Liver (tissue), 9 donors: ENCODE measurements around the gene CXCL17. TPM values are rescaled to one million over a fixed set of nuclear protein-coding genes. Genes with fewer than 3 reads are reported as not detected.

Experiments
- DNase-seq: peaks from one replicate; pipeline ENCODE4 v3.0.0-alpha.2; 2017; ENCODE audit warnings: low spot score
- H3K27ac ChIP-seq, 2 donors: one replicate each; pipeline ENCODE4 v1.7.0; 2013; ENCODE audit warnings: inconsistent platforms in 2 of 2, low read length in 2 of 2, control low read depth in 1 of 2, low read depth in 1 of 2, mild to moderate bottlenecking in 1 of 2
- H3K27me3 ChIP-seq, 4 donors: one replicate each; pipeline versions ENCODE4 v1.6.1 to v1.7.0; 2013; ENCODE audit warnings: low read length in 3 of 4, inconsistent platforms in 1 of 4, mild to moderate bottlenecking in 1 of 4, moderate library complexity in 1 of 4; ENCODE audit not compliant: control insufficient read depth in 4 of 4, insufficient read depth in 4 of 4
- H3K36me3 ChIP-seq, 4 donors: one replicate each; pipeline versions ENCODE4 v1.6.1 to v1.7.0; 2013; ENCODE audit warnings: low read length in 3 of 4, mild to moderate bottlenecking in 3 of 4, low read depth in 1 of 4, moderate library complexity in 1 of 4; ENCODE audit not compliant: control insufficient read depth in 4 of 4, insufficient read depth in 3 of 4
- H3K4me1 ChIP-seq, 4 donors: one replicate each; pipeline versions ENCODE4 v1.6.1 to v1.7.0; 2013; ENCODE audit warnings: low read length in 3 of 4, mild to moderate bottlenecking in 3 of 4, moderate library complexity in 1 of 4; ENCODE audit not compliant: control insufficient read depth in 4 of 4, insufficient read depth in 4 of 4
- H3K4me3 ChIP-seq, 3 donors: one replicate each; pipeline versions ENCODE4 v1.6.1 to v1.7.0; 2013; ENCODE audit warnings: low read length in 3 of 3, control low read depth in 1 of 3, low read depth in 1 of 3, mild to moderate bottlenecking in 1 of 3
- H3K9ac ChIP-seq, 2 donors: one replicate each; pipeline ENCODE4 v1.7.0; 2013; ENCODE audit warnings: low read length in 2 of 2, mild to moderate bottlenecking in 2 of 2, moderate library complexity in 2 of 2, control low read depth in 1 of 2, low read depth in 1 of 2
- H3K9me3 ChIP-seq, 4 donors: one replicate each; pipeline versions ENCODE4 v1.6.1 to v1.7.0; 2013; ENCODE audit warnings: low read length in 3 of 4; ENCODE audit not compliant: control insufficient read depth in 4 of 4
- EGR1 ChIP-seq, 2 donors: IDR thresholded peaks; 2 replicates each; pipeline ENCODE4 v1.6.1; 2016 to 2018; ENCODE audit warnings: antibody characterized with exemption in 2 of 2, low read depth in 2 of 2
- FOXA1 ChIP-seq: IDR thresholded peaks from 2 replicates; pipeline ENCODE4 v1.6.1; 2016; ENCODE audit warnings: antibody characterized with exemption
- FOXA2 ChIP-seq: IDR thresholded peaks from 2 replicates; pipeline ENCODE4 v1.6.1; 2016; ENCODE audit warnings: antibody characterized with exemption
- GABPA ChIP-seq, 2 donors: IDR thresholded peaks in 1 of 2; conservative IDR thresholded peaks in 1 of 2; 2 replicates each; pipeline ENCODE4 v1.6.1; 2016; ENCODE audit warnings: antibody characterized with exemption in 2 of 2, mild to moderate bottlenecking in 1 of 2, moderate library complexity in 1 of 2
- HNF4A ChIP-seq, 2 donors: conservative IDR thresholded peaks; 2 replicates each; pipeline ENCODE4 v1.6.1; 2016; ENCODE audit warnings: antibody characterized with exemption in 2 of 2, mild to moderate bottlenecking in 2 of 2
- JUND ChIP-seq, 2 donors: IDR thresholded peaks; 2 replicates each; pipeline ENCODE4 v1.6.1; 2016; ENCODE audit warnings: antibody characterized with exemption in 2 of 2
- MAX ChIP-seq: IDR thresholded peaks from 2 replicates; pipeline ENCODE4 v1.6.1; 2016; ENCODE audit warnings: antibody characterized with exemption
- NR2F2 ChIP-seq: IDR thresholded peaks from 2 replicates; pipeline ENCODE4 v1.6.1; 2016; ENCODE audit warnings: antibody characterized with exemption
- RAD21 ChIP-seq, 2 donors: IDR thresholded peaks; 2 replicates each; pipeline ENCODE4 v1.6.1; 2016; ENCODE audit warnings: antibody characterized with exemption in 2 of 2, mild to moderate bottlenecking in 2 of 2
- RXRA ChIP-seq, 2 donors: IDR thresholded peaks; 2 replicates each; pipeline ENCODE4 v1.6.1; 2017 to 2018; ENCODE audit warnings: antibody characterized with exemption in 2 of 2, mild to moderate bottlenecking in 1 of 2
- SP1 ChIP-seq: IDR thresholded peaks from 2 replicates; pipeline ENCODE4 v1.6.1; 2018; ENCODE audit warnings: antibody characterized with exemption, mild to moderate bottlenecking
- TAF1 ChIP-seq: conservative IDR thresholded peaks from 2 replicates; pipeline ENCODE4 v1.6.1; 2016; ENCODE audit warnings: antibody characterized with exemption, mild to moderate bottlenecking
- YY1 ChIP-seq: IDR thresholded peaks from 2 replicates; pipeline ENCODE4 v1.6.1; 2016; ENCODE audit warnings: antibody characterized with exemption, mild to moderate bottlenecking
- WGBS: extraction: QIAGEN DNeasy Blood & Tissue Kit; methylation state at CpG from one replicate; pipeline ENCODE4 v1.1.7; 2013; 5-methylcytosine and 5-hydroxymethylcytosine counted together
- polyA plus RNA-seq, 2 donors: library from polyadenylated mRNA; stranded (reverse) in 1 of 2; unstranded in 1 of 2; fragments of 200-250 nt in 1 of 2; fragments of >200 nt in 1 of 2; fragmentation: Nextera tagmentation in 1 of 2; extraction: Ambion mirVana in 1 of 2; gene quantifications; one replicate each; pipeline versions ENCODE4 v1.2.1 to v1.2.3, GENCODE V29; 2013 to 2015
- total RNA-seq, 2 donors: library from RNA; depleted of rRNA; stranded (reverse); fragments of >200 nt; gene quantifications; one replicate each; pipeline ENCODE4 v1.2.3, GENCODE V29; 2014
- TF ChIP-seq, protein P1 (sequence below): IDR thresholded peaks from 2 replicates; pipeline ENCODE4 v1.6.1; 2016; ENCODE audit warnings: antibody characterized with exemption, mild to moderate bottlenecking
- TF ChIP-seq, protein P2 (sequence below): IDR thresholded peaks from 2 replicates; pipeline ENCODE4 v1.6.1; 2016; ENCODE audit warnings: antibody characterized with exemption
- TF ChIP-seq, protein P3 (sequence below): fragments of 150-350 bp; IDR thresholded peaks from 2 replicates; pipeline ENCODE4 v1.5.1; 2017; ENCODE audit warnings: improper control_type of control experiment, low read depth, low read length; ENCODE audit not compliant: missing input control
- donor health status: healthy.
- donor health status: healthy.
- donor health status: healthy.
- donor health status: healthy.
- donor health status: healthy.

Gene CXCL17
- total and polyA plus RNA-seq, 4 donors: 0.10 to 0.93 TPM; not detected in 2

DNA sequence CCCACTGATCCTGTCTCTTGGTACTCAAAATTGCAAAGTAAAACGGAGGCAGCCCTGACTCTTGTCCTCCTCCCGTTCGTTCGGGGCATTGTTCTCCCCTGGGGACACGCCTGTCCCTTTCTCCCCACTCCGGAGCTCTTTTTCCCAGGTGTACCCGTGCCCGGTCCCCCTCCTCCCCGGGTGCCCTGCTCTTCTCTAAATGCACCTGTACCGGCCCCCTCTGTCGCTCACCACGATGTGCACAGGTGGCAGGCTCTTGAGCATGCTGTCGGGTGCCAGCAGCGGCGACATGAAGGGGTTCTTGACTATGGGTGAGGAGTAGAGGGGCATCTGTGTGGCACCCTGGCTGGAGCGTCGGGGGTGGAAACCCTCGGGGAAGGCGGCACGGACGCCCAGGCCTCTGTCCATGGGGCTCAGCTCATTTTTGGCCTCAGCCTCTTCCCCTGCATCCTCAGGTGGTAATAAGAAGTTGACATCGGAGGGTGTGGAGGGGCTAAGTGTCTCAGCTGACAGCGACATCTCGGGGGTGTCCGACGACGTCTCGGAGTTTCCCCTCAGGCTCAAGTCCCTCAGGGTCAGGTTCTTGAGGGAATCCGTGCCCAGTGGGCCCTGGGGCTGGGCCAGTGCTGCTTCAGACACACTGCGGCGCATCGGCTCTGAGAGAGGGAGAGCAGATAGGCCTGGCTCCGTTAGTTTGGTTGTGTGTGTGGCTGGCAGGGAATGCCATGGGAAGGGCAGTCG is 40.2 kb downstream of the CXCL17 start:
- Histone ChIP-seq H3K27ac (no peak overlapping the region), H3K9me3 (no peaks in the 10 kb centered on the region), H3K4me3 (no peak overlapping the region), H3K4me1 (peaks cover 0 to 15% (median 5%) of the 10 kb centered on the region in 4 donors), H3K36me3 (no peaks in the 10 kb centered on the region), H3K9ac (no peak overlapping the region), H3K27me3 (no peaks in the 10 kb centered on the region)
- DNase-seq: no peak
- WGBS: 73% methylated on average over 34 of the region's 34 CpGs
- TF ChIP-seq MAX (no peak), JUND (IDR thresholded peaks at IDR 0.05) (no peak), YY1 (no peak), EGR1 (IDR thresholded peaks at IDR 0.05; ENCODE audit: low read depth in 2 of 2) (no peak), HNF4A (conservative IDR thresholded peaks at IDR 0.05) (no peak), RXRA (IDR thresholded peaks at IDR 0.05) (no peak), FOXA2 (no peak), NR2F2 (no peak), TAF1 (no peak), SP1 (no peak), GABPA (IDR thresholded peaks at IDR 0.05 in 1 of 2, conservative IDR thresholded peaks at IDR 0.05 in 1 of 2) (no peak), RAD21 (IDR thresholded peaks at IDR 0.05) (no peak), FOXA1 (no peak)
- TF ChIP-seq, protein P1, sequence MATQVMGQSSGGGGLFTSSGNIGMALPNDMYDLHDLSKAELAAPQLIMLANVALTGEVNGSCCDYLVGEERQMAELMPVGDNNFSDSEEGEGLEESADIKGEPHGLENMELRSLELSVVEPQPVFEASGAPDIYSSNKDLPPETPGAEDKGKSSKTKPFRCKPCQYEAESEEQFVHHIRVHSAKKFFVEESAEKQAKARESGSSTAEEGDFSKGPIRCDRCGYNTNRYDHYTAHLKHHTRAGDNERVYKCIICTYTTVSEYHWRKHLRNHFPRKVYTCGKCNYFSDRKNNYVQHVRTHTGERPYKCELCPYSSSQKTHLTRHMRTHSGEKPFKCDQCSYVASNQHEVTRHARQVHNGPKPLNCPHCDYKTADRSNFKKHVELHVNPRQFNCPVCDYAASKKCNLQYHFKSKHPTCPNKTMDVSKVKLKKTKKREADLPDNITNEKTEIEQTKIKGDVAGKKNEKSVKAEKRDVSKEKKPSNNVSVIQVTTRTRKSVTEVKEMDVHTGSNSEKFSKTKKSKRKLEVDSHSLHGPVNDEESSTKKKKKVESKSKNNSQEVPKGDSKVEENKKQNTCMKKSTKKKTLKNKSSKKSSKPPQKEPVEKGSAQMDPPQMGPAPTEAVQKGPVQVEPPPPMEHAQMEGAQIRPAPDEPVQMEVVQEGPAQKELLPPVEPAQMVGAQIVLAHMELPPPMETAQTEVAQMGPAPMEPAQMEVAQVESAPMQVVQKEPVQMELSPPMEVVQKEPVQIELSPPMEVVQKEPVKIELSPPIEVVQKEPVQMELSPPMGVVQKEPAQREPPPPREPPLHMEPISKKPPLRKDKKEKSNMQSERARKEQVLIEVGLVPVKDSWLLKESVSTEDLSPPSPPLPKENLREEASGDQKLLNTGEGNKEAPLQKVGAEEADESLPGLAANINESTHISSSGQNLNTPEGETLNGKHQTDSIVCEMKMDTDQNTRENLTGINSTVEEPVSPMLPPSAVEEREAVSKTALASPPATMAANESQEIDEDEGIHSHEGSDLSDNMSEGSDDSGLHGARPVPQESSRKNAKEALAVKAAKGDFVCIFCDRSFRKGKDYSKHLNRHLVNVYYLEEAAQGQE: no peak
- TF ChIP-seq, protein P2, sequence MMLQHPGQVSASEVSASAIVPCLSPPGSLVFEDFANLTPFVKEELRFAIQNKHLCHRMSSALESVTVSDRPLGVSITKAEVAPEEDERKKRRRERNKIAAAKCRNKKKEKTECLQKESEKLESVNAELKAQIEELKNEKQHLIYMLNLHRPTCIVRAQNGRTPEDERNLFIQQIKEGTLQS: no peak
- TF ChIP-seq, protein P3, sequence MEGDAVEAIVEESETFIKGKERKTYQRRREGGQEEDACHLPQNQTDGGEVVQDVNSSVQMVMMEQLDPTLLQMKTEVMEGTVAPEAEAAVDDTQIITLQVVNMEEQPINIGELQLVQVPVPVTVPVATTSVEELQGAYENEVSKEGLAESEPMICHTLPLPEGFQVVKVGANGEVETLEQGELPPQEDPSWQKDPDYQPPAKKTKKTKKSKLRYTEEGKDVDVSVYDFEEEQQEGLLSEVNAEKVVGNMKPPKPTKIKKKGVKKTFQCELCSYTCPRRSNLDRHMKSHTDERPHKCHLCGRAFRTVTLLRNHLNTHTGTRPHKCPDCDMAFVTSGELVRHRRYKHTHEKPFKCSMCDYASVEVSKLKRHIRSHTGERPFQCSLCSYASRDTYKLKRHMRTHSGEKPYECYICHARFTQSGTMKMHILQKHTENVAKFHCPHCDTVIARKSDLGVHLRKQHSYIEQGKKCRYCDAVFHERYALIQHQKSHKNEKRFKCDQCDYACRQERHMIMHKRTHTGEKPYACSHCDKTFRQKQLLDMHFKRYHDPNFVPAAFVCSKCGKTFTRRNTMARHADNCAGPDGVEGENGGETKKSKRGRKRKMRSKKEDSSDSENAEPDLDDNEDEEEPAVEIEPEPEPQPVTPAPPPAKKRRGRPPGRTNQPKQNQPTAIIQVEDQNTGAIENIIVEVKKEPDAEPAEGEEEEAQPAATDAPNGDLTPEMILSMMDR: no peak
